Natural killer cell (primary cell): ENCODE results near the gene PHF19. TPM values are rescaled to one million over a fixed set of nuclear protein-coding genes. Genes with fewer than 3 reads are reported as not detected.

ENCODE experiments used
- ATAC-seq, 3 donors: fragments of 150-1000 bp in 2 of 3; fragments of 200-7000 bp in 1 of 3; cut with Tn5 transposase; 1 replicate in 1 of 3; 2 replicates in 2 of 3; pipeline ENCODE4 v1.10.0; 2021; ENCODE audit warnings: mild to moderate bottlenecking in 2 of 3, moderate library complexity in 2 of 3
- DNase-seq, 2 donors: peaks; one replicate each; pipeline versions ENCODE4 v3.0.0 to v3.0.0-alpha.2; 2013 to 2021; ENCODE audit warnings: mixed read lengths in 1 of 2
- H3K27ac ChIP-seq: one replicate; pipeline ENCODE4 v1.5.1; 2013; ENCODE audit warnings: mild to moderate bottlenecking, low read length
- H3K27me3 ChIP-seq: one replicate; pipeline ENCODE4 v1.6.1; 2013; ENCODE audit warnings: low read length; ENCODE audit not compliant: control insufficient read depth, insufficient read depth
- H3K36me3 ChIP-seq: one replicate; pipeline ENCODE4 v1.6.1; 2013; ENCODE audit warnings: low read length; ENCODE audit not compliant: control insufficient read depth, insufficient read depth
- H3K4me1 ChIP-seq: one replicate; pipeline ENCODE4 v1.6.1; 2013; ENCODE audit warnings: low read length; ENCODE audit not compliant: control insufficient read depth, insufficient read depth
- H3K4me3 ChIP-seq: one replicate; pipeline ENCODE4 v1.5.1; 2013; ENCODE audit warnings: low read length
- H3K9me3 ChIP-seq: one replicate; pipeline ENCODE4 v1.6.1; 2013; ENCODE audit warnings: low read length; ENCODE audit not compliant: control insufficient read depth, insufficient read depth
- H3K27ac Mint-ChIP-seq, 2 donors: one replicate each; pipeline ENCODE4 v1.8.0; 2022; ENCODE audit warnings: mild to moderate bottlenecking in 2 of 2, mixed read lengths in 2 of 2, moderate library complexity in 1 of 2
- H3K27me3 Mint-ChIP-seq, 2 donors: one replicate each; pipeline ENCODE4 v1.8.0; 2022; ENCODE audit warnings: low read depth in 2 of 2, mixed read lengths in 2 of 2
- H3K36me3 Mint-ChIP-seq: one replicate; pipeline ENCODE4 v1.8.0; 2022; ENCODE audit warnings: mixed read lengths
- H3K4me1 Mint-ChIP-seq, 2 donors: one replicate each; pipeline ENCODE4 v1.8.0; 2022; ENCODE audit warnings: mixed read lengths in 2 of 2
- H3K4me3 Mint-ChIP-seq: one replicate; pipeline ENCODE4 v1.8.0; 2022; ENCODE audit warnings: mild to moderate bottlenecking, moderate library complexity, mixed read lengths
- H3K9me3 Mint-ChIP-seq, 2 donors: one replicate each; pipeline ENCODE4 v1.8.0; 2022; ENCODE audit warnings: mixed read lengths in 2 of 2
- WGBS: methylation state at CpG from one replicate; pipeline ENCODE4 v1.1.7; 2013; ENCODE audit warnings: missing lambda C conversion rate; ENCODE audit not compliant: insufficient coverage; 5-methylcytosine and 5-hydroxymethylcytosine counted together
- intact Hi-C: fragments of 100-400 bp; cut with micrococcal nuclease; formaldehyde crosslinking; loops from one replicate; pipeline ENCODE4 v1.14.2; 2022
- total RNA-seq, 4 donors: library from RNA; stranded (reverse); fragments of 120-200 nt in 1 of 4; gene quantifications; one replicate each; pipeline versions ENCODE4 v1.2.3 to v1.2.4, GENCODE V29; 2013 to 2022
- TF ChIP-seq, protein P1 (sequence below): fragments of 200-600 bp; IDR thresholded peaks from one replicate; pipeline ENCODE4 v1.8.0; 2022; ENCODE audit warnings: antibody characterized with exemption

PHF19 gene
- total RNA-seq, 3 donors from 2014 or later (not counting 1 experiment from before 2014, with no cell fraction given), result 34.1 to 54.0 (median 47.8) TPM

- ATAC-seq (no peak), DNase-seq (no peak)
- Mint-ChIP-seq H3K27ac (peak overlapping the region; percentile 69 to 90), H3K9me3 (no peaks in the 10 kb centered on the region), H3K4me1 (peaks cover 29 to 37% of the 10 kb centered on the region in 2 donors), H3K36me3 (no peaks in the 10 kb centered on the region), H3K4me3 (peak overlapping the region; percentile 83), H3K27me3 (no peaks in the 10 kb centered on the region)
- peaks cover 32% of the 10 kb centered on the region for H3K4me1 ChIP-seq
- H3K27ac ChIP-seq, result peak overlapping the region; percentile 69
- H3K4me3 ChIP-seq, result no peak overlapping the region
- peaks cover 10% of the 10 kb centered on the region for H3K36me3 ChIP-seq
- no peaks in the 10 kb centered on the region for H3K27me3 ChIP-seq
- H3K9me3 ChIP-seq, result no peaks in the 10 kb centered on the region
- intact Hi-C loops, result no loop called here
- TF ChIP-seq, protein P1, sequence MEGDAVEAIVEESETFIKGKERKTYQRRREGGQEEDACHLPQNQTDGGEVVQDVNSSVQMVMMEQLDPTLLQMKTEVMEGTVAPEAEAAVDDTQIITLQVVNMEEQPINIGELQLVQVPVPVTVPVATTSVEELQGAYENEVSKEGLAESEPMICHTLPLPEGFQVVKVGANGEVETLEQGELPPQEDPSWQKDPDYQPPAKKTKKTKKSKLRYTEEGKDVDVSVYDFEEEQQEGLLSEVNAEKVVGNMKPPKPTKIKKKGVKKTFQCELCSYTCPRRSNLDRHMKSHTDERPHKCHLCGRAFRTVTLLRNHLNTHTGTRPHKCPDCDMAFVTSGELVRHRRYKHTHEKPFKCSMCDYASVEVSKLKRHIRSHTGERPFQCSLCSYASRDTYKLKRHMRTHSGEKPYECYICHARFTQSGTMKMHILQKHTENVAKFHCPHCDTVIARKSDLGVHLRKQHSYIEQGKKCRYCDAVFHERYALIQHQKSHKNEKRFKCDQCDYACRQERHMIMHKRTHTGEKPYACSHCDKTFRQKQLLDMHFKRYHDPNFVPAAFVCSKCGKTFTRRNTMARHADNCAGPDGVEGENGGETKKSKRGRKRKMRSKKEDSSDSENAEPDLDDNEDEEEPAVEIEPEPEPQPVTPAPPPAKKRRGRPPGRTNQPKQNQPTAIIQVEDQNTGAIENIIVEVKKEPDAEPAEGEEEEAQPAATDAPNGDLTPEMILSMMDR, result no peak
- 50% methylated on average over 6 of the region's 7 CpGs for WGBS
These were observed 1.4 kb downstream of the PHF19 start for GRCh38 chr9:120875643-120875953.

DNA sequence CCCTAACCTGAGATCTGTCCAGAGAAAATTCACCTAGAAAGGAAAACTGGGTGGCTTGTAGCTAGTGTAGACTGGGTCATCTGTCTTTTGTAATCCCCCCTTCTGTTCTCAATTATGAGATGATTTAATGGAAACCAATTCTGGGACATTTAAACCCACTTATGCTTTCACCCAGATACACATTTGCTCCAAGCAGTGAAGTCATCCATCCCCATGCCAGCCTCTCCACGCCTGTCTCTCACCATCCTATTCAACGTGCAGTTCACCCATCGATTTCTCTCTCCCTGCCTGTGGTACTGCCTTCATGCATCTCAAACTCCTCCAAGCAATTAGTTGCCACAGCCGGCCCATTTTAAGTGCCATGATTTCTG is 1.8 kb downstream of the PHF19 start:
- no peak for ATAC-seq
- Histone ChIP-seq H3K4me3 (no peak overlapping the region), H3K27ac (peak overlapping the region; percentile 69), H3K4me1 (peaks cover 32% of the 10 kb centered on the region), H3K36me3 (peaks cover 10% of the 10 kb centered on the region), H3K9me3 (no peaks in the 10 kb centered on the region), H3K27me3 (no peaks in the 10 kb centered on the region)
- peak overlapping the region; percentile 69 to 90 for H3K27ac Mint-ChIP-seq
- H3K9me3 Mint-ChIP-seq, result no peaks in the 10 kb centered on the region
- peak overlapping the region; percentile 83 for H3K4me3 Mint-ChIP-seq
- DNase-seq, result peak in 1 of 2 donors; percentile 44
- 77% methylated on average over 4 of the region's 4 CpGs for WGBS
- H3K36me3 Mint-ChIP-seq, result no peaks in the 10 kb centered on the region
- intact Hi-C loops, result no loop called here
- H3K4me1 Mint-ChIP-seq, result peaks cover 29 to 37% of the 10 kb centered on the region in 2 donors
- TF ChIP-seq, protein P1, result no peak
- H3K27me3 Mint-ChIP-seq, result no peaks in the 10 kb centered on the region

- TF ChIP-seq, protein P1, result no peak
- Mint-ChIP-seq H3K27ac (peak overlapping the region; percentile 69 to 90), H3K4me3 (no peak overlapping the region), H3K36me3 (no peaks in the 10 kb centered on the region), H3K27me3 (no peaks in the 10 kb centered on the region), H3K4me1 (peaks cover 27 to 37% of the 10 kb centered on the region in 2 donors), H3K9me3 (no peaks in the 10 kb centered on the region)
- Histone ChIP-seq H3K27ac (peak overlapping the region; percentile 4), H3K4me3 (no peak overlapping the region), H3K4me1 (peaks cover 36% of the 10 kb centered on the region), H3K27me3 (no peaks in the 10 kb centered on the region), H3K9me3 (no peaks in the 10 kb centered on the region), H3K36me3 (peaks cover 10% of the 10 kb centered on the region)
- peak in 1 of 2 donors; percentile 27 for DNase-seq
- ATAC-seq, result no peak
- intact Hi-C loops, result no loop called here
- WGBS, result 98% methylated on average over 8 of the region's 10 CpGs
These were observed 2.5 kb downstream of the PHF19 start for GRCh38 chr9:120874226-120875194.
